Mesothelial cell of epicardium (in vitro differentiated cells): Measurements from ENCODE around the gene CD164L2. TPM values are rescaled to one million over a fixed set of nuclear protein-coding genes. Genes with fewer than 3 reads are reported as not detected.
"Not testable (repeated sequence)": the region's sequence is repeated elsewhere in the genome, so short reads cannot be mapped to it uniquely, and the experiment has no call there.

Experiments used
- DNase-seq, 2 experiments: peaks; one replicate each; pipeline ENCODE4 v3.0.0; 2021; ENCODE audit warnings: low spot score in 2 of 2; ENCODE audit not compliant: unreplicated experiment in 2 of 2
- H3K27ac Mint-ChIP-seq: 2 replicates; pipeline ENCODE4 v1.8.0; 2021; ENCODE audit warnings: mixed read lengths
- H3K27me3 Mint-ChIP-seq: 2 replicates; pipeline ENCODE4 v1.8.0; 2021; ENCODE audit warnings: low read depth, mixed read lengths
- H3K36me3 Mint-ChIP-seq: 2 replicates; pipeline ENCODE4 v1.8.0; 2021; ENCODE audit warnings: mixed read lengths
- H3K4me1 Mint-ChIP-seq: 2 replicates; pipeline ENCODE4 v1.8.0; 2021; ENCODE audit warnings: mixed read lengths
- H3K4me3 Mint-ChIP-seq: 2 replicates; pipeline ENCODE4 v1.8.0; 2021; ENCODE audit warnings: mild to moderate bottlenecking, moderate library complexity, mixed read lengths
- H3K9me3 Mint-ChIP-seq: 2 replicates; pipeline ENCODE4 v1.8.0; 2021; ENCODE audit warnings: mixed read lengths
- total RNA-seq: library from RNA; stranded (reverse); gene quantifications from 3 replicates; pipeline ENCODE4 v1.2.1, GENCODE V29; 2021
- TF ChIP-seq, protein P1 (sequence below): fragments of 200-600 bp; sonication (generic); IDR thresholded peaks from one replicate; pipeline ENCODE4 v1.5.0; 2021; ENCODE audit warnings: antibody characterized with exemption; ENCODE audit not compliant: unreplicated experiment

CD164L2 gene
- total RNA-seq, 1 donor from 2014 or later, result 0.45 TPM

DNA sequence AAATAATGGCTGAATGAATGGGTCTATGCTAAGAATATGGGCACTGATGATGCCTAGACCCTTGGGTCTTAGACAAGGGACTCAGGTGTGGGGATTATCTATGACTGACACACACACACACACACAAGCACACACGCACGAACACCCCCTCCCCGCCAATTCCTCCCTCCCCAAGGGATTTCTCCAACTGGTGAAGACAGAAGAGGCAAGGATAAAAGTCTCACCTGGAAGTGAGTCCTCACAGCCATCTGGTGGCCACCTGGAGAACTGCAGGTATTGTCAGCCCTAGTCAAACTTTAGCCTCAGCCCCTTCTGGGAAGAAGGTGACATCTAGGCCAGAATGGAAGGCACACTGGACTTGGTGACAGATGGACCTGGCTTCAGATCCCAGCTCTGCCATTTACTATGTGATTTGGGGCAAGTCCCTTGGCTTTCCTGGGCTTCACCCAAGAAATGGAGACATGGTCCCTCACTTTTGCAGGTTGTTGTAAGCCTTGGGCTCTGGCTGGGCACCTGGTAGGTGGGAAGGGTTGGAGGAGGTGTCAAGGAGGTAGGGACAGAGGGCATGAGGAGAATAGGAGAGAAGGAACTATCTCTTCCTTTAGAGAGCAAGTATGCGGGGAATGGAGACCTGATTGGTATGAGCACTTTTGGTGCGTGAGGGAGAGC, 5.3 kb upstream of the CD164L2 start:
- peaks cover 9% of the 10 kb centered on the region for H3K27me3 Mint-ChIP-seq
- no peaks in the 10 kb centered on the region for H3K9me3 Mint-ChIP-seq
- H3K4me3 Mint-ChIP-seq, result no peak overlapping the region
- H3K27ac Mint-ChIP-seq, result no peak overlapping the region
- TF ChIP-seq, protein P1, sequence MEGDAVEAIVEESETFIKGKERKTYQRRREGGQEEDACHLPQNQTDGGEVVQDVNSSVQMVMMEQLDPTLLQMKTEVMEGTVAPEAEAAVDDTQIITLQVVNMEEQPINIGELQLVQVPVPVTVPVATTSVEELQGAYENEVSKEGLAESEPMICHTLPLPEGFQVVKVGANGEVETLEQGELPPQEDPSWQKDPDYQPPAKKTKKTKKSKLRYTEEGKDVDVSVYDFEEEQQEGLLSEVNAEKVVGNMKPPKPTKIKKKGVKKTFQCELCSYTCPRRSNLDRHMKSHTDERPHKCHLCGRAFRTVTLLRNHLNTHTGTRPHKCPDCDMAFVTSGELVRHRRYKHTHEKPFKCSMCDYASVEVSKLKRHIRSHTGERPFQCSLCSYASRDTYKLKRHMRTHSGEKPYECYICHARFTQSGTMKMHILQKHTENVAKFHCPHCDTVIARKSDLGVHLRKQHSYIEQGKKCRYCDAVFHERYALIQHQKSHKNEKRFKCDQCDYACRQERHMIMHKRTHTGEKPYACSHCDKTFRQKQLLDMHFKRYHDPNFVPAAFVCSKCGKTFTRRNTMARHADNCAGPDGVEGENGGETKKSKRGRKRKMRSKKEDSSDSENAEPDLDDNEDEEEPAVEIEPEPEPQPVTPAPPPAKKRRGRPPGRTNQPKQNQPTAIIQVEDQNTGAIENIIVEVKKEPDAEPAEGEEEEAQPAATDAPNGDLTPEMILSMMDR, result peak; percentile 96
- H3K36me3 Mint-ChIP-seq, result no peaks in the 10 kb centered on the region
- DNase-seq, result peak in 1 of 2 experiments; percentile 84
- peaks cover 13% of the 10 kb centered on the region for H3K4me1 Mint-ChIP-seq

DNA sequence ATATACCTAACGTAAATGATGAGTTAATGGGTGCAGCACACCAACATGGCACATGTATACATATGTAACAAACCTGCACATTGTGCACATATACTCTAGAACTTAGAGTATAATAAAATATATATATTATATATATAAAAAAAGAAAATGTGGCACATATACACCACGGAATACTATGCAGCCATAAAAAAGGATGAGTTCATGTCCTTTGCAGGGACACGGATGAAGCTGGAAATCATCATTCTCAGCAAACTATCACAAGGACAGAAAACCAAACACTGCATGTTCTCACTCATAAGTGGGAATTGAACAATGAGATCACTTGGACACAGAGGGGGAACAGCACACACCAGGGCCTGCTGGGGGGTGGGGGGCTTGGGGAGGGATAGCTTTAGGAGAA, 1.7 kb upstream of the CD164L2 start:
- H3K27ac Mint-ChIP-seq, H3K36me3 Mint-ChIP-seq, H3K9me3 Mint-ChIP-seq, H3K4me1 Mint-ChIP-seq, DNase-seq, H3K4me3 Mint-ChIP-seq: not testable (repeated sequence)
- peaks cover 16% of the 10 kb centered on the region for H3K27me3 Mint-ChIP-seq

DNA sequence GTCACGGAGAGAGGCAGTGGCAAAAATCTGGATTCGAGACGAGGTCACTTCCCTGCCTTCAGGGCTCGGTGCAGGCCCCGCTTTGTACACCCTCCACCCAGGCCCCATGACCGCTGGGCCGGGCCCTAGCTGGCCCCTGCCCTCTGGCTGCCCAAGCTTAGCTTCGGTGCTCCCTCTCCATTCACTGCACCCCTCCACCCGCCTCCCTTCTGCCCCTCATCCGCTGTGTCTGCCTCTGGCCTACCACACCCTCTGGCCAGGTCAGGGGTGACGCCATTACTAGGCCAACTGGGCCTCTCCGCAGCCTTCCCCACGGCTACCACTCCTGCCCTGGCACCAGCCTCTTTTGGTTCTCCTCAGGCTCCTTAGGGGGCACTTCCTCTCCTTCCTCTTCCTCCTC, 528 bp upstream of the CD164L2 start:
- peaks cover 7% of the 10 kb centered on the region for H3K4me1 Mint-ChIP-seq
- no peaks in the 10 kb centered on the region for H3K9me3 Mint-ChIP-seq
- H3K36me3 Mint-ChIP-seq, result no peaks in the 10 kb centered on the region
- TF ChIP-seq, protein P1, result no peak
- H3K27me3 Mint-ChIP-seq, result peaks cover 16% of the 10 kb centered on the region
- DNase-seq, result no peak
- no peak overlapping the region for H3K27ac Mint-ChIP-seq
- H3K4me3 Mint-ChIP-seq, result no peak overlapping the region

DNA sequence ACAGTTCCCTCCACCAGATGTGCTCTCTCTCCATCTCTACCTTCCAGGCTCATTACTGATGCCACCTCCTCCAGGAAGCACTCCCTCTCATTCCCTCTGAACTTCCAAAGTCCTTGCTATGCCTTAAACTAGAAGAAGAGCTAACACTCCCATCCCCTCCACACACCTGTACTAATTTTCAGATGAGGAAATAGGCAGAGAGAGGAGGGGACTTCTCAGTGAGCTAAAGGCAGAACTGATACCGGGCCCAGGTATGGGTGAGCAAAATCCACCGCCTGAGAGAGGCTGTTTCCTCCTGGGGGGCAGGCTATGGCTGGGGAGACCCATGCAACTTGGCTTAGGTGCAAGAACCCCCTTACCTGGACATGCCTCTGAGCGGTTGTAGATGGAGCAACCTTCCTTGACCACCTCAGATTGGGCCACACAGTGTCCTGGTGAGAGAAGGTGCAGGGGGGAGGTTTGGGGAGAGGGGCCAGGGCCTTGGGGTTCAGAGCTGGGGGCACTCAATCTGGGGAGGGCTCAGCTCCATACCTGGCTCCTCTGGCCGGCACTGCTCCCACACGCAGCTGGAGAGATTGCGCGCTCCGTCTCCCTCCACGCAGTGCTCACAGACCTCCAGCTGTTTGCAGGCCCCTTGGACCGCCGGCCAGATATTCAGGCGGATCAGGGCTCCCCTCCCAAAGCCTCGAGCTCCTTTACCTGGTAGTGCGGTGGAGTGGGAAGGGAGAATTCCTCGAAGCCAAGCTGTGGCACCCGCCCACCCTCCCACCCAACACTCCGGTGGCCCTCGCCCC, 967 bp downstream of the CD164L2 start:
- Mint-ChIP-seq H3K36me3 (no peaks in the 10 kb centered on the region), H3K27me3 (peaks cover 16% of the 10 kb centered on the region), H3K4me1 (peaks cover 8% of the 10 kb centered on the region), H3K27ac (no peak overlapping the region), H3K4me3 (no peak overlapping the region), H3K9me3 (no peaks in the 10 kb centered on the region)
- TF ChIP-seq, protein P1, result no peak
- DNase-seq, result no peak

DNA sequence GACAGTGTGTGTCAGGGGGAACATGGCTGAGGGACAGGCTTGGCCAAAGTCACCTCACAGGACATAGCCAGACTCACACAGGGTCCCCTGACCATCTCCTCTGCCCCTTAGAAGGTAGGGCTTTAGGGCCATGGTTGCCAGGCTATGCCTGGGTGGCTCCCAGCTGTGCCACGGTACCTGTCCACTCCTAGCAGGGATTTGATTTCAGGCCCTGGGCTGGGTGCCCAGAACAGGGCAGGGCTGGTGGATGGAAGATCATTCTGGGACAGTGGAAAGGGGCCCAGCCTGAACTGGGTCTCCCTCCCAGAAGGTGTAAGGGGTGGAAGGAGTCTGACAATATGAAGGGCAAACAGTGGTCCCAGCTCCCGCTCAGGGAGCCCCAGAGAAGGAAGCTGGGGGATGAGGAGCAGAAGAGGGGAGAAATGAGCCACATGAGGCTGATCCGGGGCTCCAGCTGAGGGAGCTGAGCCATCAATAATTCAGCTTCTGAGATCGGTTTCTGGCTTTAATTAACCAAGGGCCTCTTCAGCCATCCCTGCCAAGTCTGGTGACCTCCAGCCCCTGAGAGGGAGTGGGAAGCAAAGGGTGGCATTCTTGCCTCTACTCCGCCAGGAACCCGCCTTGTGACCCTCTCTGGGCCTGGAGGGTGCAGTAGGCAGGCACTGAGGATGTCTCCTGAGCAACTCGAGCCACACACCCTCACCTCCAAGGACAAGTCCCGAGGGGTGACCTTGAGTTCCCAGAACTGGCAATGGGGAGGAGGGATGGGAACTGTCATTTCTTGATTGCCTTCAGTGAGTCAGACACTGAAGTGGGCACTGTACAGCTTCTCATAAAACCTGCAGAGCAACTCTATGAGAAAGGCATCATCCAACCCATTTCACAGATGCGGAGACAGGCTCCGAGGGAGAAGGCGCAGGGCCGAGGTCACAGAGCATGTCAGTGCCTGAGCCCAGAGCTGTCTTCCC, 2.1 kb downstream of the CD164L2 start:
- H3K4me3 Mint-ChIP-seq, result no peak overlapping the region
- H3K36me3 Mint-ChIP-seq, result no peaks in the 10 kb centered on the region
- H3K27me3 Mint-ChIP-seq, result peaks cover 16% of the 10 kb centered on the region
- H3K27ac Mint-ChIP-seq, result no peak overlapping the region
- no peak for DNase-seq
- no peaks in the 10 kb centered on the region for H3K9me3 Mint-ChIP-seq
- TF ChIP-seq, protein P1, result no peak
- H3K4me1 Mint-ChIP-seq, result peaks cover 8% of the 10 kb centered on the region
